Fibroblast of the aortic adventitia (primary cell): ENCODE results near the gene C11orf65. TPM values are rescaled to one million over a fixed set of nuclear protein-coding genes. Genes with fewer than 3 reads are reported as not detected.
"Not testable (repeated sequence)": the region's sequence is repeated elsewhere in the genome, so short reads cannot be mapped to it uniquely, and the experiment has no call there.

ENCODE experiments used
- DNase-seq: peaks from one replicate; pipeline ENCODE4 v3.0.0-alpha.2; 2010; ENCODE audit warnings: low read depth
- H3K4me3 ChIP-seq: 2 replicates; pipeline ENCODE4 v1.5.1; 2011; ENCODE audit warnings: low read depth, mild to moderate bottlenecking, control low read depth, low read length, moderate library complexity
- CTCF ChIP-seq: IDR thresholded peaks from 2 replicates; pipeline ENCODE4 v1.5.1; 2011; ENCODE audit warnings: mild to moderate bottlenecking, low read length, control low read depth, inconsistent platforms; ENCODE audit not compliant: insufficient read depth
- total RNA-seq: library from RNA; depleted of rRNA; stranded (reverse); fragments of >200 nt; gene quantifications from 2 replicates; pipeline ENCODE4 v1.2.3, GENCODE V29; 2012; ENCODE audit warnings: low replicate concordance

The C11orf65 gene
- total RNA-seq, 1 donor, result 0.99 TPM

GRCh38 chr11:108474664-108475463 lies 7.5 kb upstream of the C11orf65 start:
- no peak for DNase-seq
- H3K4me3 ChIP-seq, result no peak overlapping the region
- no peak for TF ChIP-seq CTCF

GRCh38 chr11:108472681-108473080 lies 5.4 kb upstream of the C11orf65 start:
- no peak overlapping the region for H3K4me3 ChIP-seq
- no peak for DNase-seq
- TF ChIP-seq CTCF, result no peak

GRCh38 chr11:108468478-108468864 lies 1.1 kb upstream of the C11orf65 start:
- TF ChIP-seq CTCF, result no peak
- H3K4me3 ChIP-seq, result no peak overlapping the region
- no peak for DNase-seq

GRCh38 chr11:108466405-108466804 lies 924 bp downstream of the C11orf65 start:
- no peak for TF ChIP-seq CTCF
- no peak for DNase-seq
- peak overlapping the region; percentile 75 for H3K4me3 ChIP-seq

- no peak for DNase-seq
- TF ChIP-seq CTCF, result no peak
- H3K4me3 ChIP-seq, result no peak overlapping the region
Measured at GRCh38 chr11:108453207-108453835, 14.0 kb downstream of the C11orf65 start.

GRCh38 chr11:108441445-108441844 lies 25.9 kb downstream of the C11orf65 start:
- not testable (repeated sequence) for DNase-seq

GRCh38 chr11:108436594-108436993 lies 30.7 kb downstream of the C11orf65 start:
- TF ChIP-seq CTCF, result no peak
- DNase-seq, result no peak
- no peak overlapping the region for H3K4me3 ChIP-seq

More at GRCh38 chr11:108441445-108441844, 25.9 kb downstream of the C11orf65 start:
- H3K4me3 ChIP-seq, result not testable (repeated sequence)
